NCI-H526 (cell line): ENCODE measurements around the gene RINT1.

Experiments
- DNase-seq, 2 experiments: peaks; one replicate each; lab custom pipeline; 2025; lab: John Stamatoyannopoulos, UW

The RINT1 gene

GRCh38 chr7:105599551-105599950 lies 67.5 kb downstream of the RINT1 start:
- no peak for DNase-seq

DNA sequence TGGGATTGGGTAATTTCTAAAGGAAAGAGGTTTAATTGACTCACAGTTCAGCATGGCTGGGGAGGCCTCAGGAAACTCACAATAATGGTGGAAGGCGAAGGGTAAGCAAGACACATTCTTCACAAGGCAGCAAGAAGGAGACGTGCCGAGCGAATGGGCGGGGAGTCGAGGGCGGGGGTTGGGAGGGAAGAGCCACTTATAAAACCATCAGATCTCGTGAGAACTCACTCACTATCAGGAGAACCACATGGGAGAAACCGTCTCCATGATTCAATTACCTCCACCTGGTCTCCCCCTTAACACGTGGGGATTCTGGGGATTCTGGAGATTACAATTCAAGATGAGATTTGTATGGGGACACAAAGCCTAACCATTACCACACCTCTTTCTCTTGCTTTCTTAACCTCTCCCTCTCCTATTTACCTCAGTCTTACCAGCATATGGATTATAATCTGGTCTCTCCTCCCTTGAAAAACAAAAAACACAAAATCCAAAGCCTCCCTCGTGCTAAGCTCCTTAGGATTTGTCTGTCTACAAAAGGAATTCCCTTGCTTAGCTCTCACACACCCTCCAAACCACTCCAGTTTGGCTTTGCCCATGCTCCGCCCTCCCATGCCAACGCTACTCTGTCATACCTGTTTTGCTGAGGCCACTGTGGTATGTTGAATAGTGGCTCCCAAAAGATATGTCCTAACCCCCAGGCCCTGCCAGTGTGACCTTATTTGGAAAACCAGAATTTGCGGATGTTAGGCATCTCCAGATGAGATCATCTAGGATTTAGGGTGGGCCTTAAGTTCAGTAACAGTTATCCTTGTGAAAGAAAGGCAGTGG lies 68.9 kb downstream of the RINT1 start:
- DNase-seq = no peak

DNA sequence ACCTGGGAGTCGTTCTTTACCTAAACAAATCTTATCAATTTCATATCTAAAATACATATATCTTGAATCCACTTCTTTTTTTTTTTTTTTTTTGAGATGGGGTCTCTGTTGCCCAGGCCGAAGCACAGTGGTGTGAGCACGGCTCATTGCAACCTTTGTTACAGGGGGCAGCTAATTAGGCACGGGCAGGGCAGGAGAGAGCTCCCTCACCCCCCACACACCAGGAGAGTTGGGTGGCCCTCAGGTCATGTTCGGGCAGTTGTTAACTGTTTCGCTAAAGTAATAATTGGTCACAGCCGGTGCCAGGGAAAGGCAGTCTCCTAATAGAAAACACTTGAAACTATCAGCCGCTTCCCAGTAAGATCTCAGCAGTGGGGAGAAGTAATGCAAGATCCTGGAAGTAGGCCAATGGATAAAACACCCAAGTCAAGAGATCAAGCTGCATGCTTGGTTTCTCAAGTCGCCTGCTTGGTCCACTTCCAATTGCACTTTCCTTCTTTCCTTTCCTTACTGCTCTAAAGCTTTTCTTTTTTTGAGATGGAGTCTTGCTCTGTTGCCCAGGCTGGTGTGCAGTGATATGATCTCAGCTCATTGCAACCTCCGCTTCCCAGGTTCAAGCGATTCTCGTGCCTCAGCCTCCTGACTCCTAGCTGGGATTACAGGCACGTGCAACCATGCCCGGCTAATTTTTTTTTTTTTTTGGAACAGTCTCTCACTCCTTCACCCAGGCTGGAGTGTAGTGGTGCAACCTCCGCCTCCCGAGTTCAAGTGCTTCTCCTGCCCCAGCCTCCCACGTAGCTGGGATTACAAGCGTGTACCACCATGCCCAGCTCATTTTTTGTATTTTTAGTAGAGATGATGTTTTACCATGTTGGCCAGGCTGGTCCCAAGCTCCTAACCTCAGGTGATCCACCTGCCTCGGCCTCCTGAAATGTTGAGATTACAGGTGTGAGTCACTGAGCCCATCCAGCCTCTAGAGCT lies 70.6 kb downstream of the RINT1 start:
- DNase-seq = no peak

DNA sequence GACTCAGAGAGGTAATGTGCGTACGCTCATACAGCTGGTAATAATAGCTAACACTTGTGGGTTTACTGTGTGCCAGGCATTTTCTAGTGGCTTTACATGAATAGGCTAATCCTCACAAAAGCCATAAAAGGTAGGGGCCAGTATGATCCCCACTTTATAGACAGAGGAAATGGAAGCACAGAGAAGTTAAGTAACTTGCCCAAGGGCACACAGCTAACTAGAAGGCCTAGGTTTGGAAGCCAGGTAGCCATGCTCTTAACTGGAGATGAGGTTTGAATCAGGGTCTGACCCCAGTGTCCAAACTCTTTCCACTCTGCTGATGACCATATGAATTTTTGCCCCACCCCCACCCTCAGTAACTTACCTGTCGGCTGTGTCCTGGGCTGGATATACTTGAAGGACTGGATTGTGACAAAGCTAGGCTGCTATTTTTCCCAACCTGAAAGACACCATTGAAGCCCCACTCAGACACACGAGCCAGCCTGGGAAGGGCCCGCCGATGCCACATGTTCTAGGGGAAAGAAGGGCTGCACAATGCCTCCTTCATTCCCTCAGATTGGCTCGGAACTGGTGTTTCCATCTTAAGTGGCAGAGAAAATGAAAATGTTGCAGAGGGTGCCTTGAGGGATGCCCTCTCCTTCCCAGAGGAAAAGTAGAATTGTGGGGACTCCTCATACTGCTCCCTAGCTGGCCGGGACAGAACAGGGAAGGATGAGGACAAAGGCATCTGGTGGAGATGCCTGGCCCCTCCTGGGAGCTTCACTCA lies 78.3 kb downstream of the RINT1 start:
- DNase-seq = no peak

DNA sequence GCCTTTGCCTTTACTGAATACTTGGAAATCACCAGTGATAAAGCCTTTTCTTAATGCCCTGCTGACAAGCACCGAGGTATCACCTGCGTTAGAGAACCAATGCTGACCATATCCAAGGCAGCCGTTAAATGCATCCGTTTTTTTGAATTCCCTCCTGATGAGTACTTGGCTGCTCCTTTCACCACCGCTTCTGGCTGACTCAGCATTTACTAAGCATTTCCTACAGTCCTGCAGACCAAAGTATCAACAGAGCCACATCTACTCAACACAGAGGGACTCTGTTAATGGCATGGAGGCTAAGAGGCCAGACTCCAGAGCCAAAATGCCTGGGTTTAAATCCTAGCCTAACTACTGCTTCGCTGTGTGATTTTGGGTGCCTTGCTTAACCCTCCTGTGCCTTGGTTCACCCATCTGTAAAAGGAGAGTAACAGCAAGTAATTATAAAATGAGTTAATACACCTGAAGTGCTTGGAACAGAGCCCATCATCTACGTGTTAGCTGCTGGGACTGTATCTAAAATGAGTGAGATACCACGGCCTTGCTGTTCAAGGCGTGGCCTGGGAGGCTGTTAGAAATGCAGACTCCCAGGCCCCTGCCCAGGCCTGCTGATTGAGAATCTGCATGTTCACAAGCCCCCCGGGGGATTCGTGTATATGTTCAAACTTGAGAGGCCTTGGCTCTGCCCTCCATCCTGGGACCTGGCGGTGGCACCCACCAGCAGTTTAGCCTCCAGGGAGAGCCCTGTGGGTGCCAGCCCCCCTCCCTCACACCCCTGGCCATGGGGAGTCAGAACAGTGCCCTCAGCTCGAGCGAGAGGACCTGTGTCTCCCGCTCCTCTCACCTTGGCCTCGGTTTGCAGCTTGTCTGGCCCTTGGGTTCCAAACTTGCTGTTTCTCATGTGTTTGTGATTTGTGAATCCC lies 80.1 kb downstream of the RINT1 start:
- DNase-seq = no peak

GRCh38 chr7:105612806-105613205 lies 80.8 kb downstream of the RINT1 start:
- no peak for DNase-seq

- no peak for DNase-seq
Measured at GRCh38 chr7:105613611-105614330, 81.8 kb downstream of the RINT1 start.

DNA sequence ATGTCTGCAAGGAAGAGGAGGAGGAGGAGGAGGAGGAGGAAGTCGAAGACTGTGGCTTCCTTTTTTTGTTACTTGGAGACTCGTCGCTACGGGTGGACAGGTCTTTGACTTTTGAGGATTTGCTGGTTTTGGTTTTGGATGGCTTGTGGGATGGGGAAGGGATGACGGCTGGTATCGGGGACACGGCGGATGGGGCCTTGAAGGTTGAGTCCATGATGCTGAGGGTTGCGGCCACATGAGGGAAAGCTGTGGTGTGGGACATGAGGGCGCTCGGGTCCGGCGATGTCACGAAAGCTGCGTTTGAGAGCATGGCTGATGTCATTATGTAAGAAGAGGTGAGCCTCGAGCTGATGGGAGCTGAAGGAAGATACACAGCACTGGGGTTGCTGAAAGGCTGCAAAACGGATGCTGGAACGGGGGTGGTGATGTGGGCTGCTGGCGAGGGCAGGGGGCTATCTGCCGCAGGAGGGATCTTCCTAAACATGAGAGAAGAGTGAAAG lies 82.4 kb downstream of the RINT1 start:
- DNase-seq = no peak
